Stimulated activated CD8-positive, alpha-beta memory T cell treated with anti-CD3 and anti-CD28 coated beads, Interleukin-12 subunit alpha, Interleukin-12 subunit beta, amount 100 ng/mL, for 24 hours (primary cell): ENCODE data around the gene TRPC3.
"Not testable (repeated sequence)": the region's sequence is repeated elsewhere in the genome, so short reads cannot be mapped to it uniquely, and the experiment has no call there.

ENCODE experiments used
- DNase-seq: peaks from one replicate; pipeline ENCODE4 v3.0.0-alpha.2; 2020; ENCODE audit errors: extremely low read depth

TRPC3 gene

GRCh38 chr4:121946644-121947043, 5.2 kb downstream of the TRPC3 start:
- no peak for DNase-seq

- no peak for DNase-seq
Observed at GRCh38 chr4:121943941-121944340, 7.9 kb downstream of the TRPC3 start.

DNA sequence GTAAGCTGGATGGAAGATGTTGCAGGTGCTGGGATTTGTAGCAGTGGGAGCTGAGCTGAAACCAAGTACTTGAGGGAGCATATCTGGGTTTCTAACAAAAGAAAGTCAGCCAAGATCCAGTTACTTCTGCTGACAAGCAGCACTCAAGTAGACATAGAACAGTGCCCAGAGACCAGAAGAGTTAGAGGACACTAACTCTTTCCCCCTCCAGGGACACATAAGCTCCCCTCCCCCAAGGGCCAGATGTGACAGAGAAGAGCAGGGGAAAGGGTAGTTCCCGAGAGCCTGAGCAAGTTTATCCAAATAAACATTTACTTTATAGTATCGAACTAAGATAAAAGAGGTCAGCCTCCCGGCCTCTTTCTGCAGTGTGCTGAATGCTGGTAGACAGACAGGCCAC, 12.2 kb downstream of the TRPC3 start:
- DNase-seq, result no peak

GRCh38 chr4:121938282-121939092, 13.4 kb downstream of the TRPC3 start:
- no peak for DNase-seq

- no peak for DNase-seq
Observed at GRCh38 chr4:121936101-121936500, 15.8 kb downstream of the TRPC3 start.

GRCh38 chr4:121934635-121935034, 17.2 kb downstream of the TRPC3 start:
- DNase-seq, result no peak

DNA sequence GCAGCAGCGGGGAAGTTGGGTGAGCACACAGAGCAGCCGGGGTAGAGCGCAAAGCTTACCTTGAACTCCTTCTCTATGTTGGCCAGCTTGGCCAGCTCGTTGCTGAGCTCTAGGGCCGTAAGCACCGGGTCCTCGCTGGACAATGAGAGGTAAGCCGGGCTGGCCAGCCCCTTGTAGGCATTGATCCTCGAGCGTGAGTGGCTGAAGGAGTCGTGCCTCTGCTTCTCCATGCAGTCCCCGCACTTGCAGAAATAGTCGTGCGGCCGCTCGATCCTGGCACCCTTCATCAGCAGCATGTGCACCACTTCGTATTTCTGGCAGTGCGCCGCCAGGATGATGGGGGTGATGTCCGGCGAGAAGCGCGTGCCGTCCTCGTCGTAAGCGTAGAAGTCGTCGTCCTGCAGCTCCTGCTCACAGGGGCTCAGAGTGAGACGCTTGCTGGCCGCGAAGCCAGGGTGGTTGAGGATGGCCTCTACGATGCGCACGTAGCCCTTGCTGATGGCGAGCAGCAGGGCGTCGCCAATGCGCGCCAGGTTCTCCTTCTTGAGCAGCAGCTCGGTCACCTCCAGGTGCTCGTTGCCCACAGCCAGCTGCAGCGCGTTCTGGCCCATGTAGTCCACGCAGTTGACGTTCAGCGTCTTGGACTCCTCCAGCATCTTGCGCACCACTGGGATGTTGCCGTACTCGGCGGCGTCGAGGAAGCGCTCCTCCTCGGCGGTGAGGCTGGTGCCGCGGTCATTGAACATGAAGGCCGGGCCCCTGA, 19.5 kb downstream of the TRPC3 start:
- DNase-seq, result no peak

DNA sequence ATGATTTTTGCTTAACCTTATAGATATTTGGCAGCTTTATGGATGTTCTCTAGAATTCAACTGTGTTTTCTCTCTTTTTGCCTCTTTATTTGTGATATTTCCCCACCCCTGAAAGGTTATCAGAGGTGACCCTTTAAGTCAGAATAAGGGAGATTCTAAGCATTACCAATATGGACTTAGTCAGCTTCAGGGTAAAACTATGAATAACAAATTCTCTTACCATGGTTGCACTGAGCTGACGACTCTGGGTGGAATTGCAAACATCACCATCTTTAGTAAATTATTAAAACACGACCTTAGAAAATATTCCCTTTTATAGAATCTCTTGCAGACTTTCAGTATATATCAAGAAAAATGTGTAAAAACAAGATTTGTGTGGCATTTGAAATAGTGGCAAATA, 21.6 kb downstream of the TRPC3 start:
- no peak for DNase-seq

GRCh38 chr4:121927948-121928347, 23.9 kb downstream of the TRPC3 start:
- no peak for DNase-seq

DNA sequence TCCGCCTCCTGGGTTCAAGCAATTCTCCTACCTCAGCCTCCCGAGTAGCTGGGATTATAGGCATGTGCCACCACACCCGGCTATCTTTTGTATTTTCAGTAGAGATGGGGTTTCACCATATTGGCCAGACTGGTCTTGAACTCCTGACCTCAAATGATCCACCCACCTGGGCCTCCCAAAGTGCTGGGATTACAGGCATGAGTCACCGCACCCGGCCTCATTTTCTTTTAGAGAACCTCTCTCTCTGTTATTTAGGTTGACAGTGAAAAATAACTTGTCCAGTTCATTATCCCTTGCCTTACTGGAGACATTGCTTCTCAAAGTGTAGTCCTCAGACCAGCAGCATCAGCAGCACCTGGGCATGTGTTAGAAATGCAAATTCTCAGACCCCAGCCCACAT, 25.4 kb downstream of the TRPC3 start:
- DNase-seq, result not testable (repeated sequence)

DNA sequence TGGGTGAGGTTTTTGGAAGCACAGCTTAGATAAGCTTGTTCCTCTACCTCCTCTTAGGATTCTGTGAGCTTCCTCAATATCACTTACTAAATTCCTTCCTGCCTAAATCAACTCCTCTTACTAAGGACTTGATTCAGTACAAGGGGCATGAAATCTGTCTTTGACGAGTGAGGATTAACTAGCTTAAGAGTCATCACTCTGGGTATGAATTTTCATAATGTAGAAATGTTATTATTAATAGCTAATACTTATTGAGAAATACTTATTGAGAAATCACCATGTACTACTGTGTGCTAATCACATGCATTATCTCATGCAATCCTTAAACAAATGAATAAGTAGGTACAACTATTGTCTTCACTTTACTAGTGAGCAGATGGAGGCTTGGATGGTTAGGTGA, 28.6 kb downstream of the TRPC3 start:
- DNase-seq, result no peak

DNA sequence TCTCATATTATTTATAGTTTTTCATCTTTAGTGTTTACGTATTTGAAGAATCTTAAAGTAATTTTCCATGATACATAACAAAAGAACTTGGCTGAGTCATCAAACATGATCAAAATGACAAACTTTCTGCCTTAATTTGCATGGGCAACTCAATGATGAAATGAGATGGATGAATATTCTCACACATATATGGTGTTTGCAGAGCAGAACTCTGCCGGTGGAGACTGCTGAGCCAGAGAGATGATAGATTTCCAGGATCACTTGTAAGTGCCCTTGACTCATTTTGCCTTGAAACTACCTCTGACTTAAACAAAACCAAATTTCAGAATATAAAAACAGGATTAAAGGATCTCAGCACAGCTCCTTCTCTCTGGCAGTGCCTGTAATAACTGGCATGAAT, 38.2 kb downstream of the TRPC3 start:
- no peak for DNase-seq

GRCh38 chr4:121908346-121908745, 43.5 kb downstream of the TRPC3 start:
- no peak for DNase-seq

DNA sequence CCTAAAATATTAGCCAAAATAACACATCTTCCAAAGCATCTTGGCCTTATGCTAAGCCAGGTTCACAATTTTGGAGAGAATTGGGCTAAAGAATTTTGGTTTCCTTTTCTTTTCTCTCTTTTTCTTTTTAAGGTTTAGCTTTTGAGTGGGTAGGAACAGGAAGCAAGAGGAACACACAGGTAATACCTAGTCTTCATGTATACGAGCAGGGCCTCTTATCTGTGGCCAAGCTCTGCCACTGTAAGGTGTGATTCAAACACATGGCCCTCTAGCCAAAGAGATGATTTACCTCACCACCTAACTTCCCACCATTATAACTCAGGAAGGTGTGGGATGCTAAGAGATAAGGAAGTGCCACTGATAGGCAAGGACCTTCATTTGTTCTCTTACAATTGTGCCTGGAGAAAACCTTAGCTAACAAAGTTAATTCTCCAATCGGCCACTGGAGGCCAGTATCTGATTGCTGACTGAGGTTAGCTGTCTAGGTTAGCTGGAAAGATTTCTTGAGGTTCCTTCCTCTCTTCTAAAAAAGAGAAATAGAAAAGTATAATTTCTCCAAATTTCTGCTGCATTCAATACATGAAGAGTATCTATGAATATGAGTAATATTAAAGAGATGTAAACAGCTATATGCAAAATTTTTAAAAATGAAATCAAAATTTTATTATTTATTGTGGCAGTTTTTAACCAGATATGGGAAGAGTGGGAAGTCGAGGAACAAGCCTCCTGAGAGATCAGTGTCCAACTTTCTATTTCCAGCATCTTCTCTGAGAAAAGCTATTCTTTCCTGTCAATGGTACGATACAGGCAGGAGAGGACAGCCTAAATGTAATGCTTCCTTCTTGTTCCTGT, 51.5 kb downstream of the TRPC3 start:
- no peak for DNase-seq

- no peak for DNase-seq
Observed at GRCh38 chr4:121898150-121898549, 53.7 kb downstream of the TRPC3 start.

- DNase-seq, result no peak
Observed at GRCh38 chr4:121888134-121888533, 63.7 kb downstream of the TRPC3 start.

GRCh38 chr4:121885115-121885514, 66.7 kb downstream of the TRPC3 start:
- no peak for DNase-seq

GRCh38 chr4:121881158-121881557, 70.7 kb downstream of the TRPC3 start:
- no peak for DNase-seq

DNA sequence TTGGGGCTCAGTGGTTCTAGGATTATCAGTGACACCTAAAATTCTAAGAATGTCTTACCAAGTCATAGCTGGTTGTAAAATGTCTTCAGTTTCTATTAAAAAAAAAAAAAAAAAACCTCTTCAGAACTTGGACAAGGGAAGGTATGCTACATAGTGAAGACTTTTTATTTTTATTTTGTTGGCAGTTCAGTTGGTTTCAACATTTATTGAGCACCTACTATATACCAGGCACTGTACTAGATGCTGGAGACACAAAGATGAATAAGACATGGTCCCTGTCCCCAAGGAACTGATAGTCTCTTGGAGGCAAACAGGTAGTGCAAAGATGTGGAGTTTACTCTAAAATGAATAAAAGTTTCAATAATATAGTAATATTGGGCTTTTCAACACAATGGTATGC, 72.7 kb downstream of the TRPC3 start:
- DNase-seq, result no peak

DNA sequence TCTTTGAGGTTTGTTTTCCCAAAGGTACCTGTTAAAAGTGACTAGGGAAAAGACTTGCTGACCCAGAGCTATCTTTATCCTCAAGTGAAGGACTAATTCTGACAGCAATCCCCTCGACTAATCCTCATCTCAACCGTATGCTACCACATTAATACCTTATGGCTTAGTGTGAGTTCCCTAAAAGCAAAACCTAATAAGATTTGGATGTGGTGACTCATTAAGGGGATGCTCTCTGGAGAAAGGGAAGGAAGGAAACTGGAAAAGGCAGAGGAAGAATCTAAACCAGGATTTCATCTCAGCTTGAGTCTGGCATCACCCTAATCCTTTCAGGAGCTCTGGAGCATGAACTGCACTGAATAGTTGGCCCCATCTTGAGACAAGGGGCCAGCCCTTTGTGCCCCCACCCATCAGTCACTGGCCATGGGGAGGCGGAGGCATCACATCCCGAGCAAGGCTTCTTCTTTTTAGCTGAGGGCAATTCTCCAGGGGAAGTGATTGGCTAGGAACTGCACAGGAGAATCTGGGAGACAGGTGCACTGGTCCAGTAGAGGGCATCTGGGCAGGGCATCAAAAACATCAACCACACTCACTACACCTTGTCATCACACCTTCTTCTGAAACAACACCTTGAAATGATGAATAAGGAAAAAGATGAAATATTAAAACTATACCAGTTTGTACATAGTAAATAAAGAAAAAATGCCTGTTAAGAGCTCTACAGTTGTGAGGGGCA, 74.7 kb downstream of the TRPC3 start:
- DNase-seq, result no peak

DNA sequence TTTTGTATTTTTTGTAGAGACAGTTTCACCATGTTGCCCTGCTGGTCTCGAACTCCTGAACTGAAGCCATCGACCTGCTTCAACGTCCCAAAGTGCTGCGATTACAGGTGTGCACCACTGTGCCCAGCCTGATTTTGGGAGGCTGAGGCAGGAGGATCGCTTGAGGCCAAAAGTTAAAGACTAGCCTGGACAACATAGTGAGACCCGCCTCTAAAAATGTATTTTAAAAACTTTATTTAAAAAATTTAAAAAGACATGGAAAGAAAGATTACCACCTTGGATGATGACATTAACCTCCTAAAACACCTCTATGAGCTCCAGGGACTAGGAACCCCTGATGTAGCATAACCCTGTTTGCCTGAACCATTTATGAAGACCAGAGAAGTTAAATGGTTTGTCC, 75.8 kb downstream of the TRPC3 start:
- no peak for DNase-seq

DNA sequence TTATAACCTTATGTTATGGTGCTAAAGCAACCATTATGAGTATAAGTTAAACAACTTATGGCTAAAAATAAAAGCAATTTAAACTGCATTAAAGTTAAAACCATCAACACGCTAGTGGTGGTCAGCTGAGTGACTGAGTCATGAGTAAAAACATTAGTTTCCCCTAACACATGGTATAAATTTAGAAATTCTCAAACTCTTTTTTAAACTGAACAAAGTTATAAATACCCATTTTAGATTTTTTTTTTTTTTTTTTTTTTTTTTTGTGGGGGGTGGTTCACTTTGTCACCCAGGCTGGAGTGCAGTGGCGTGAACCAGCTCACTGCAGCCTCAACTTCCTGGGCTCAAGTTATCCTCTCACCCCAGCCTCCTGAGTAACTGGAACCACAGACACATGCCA, 76.2 kb downstream of the TRPC3 start:
- no peak for DNase-seq
